Activated naive CD8-positive, alpha-beta T cell treated with anti-CD3 and anti-CD28 coated beads, Interleukin-2, amount 50 U/mL, for 24 hours (primary cell): ENCODE results near the gene F2RL1.
"Not testable (repeated sequence)": the region's sequence is repeated elsewhere in the genome, so short reads cannot be mapped to it uniquely, and the experiment has no call there.

Experiments
- ATAC-seq: fragments of 150-1000 bp; cut with Tn5 transposase; one replicate; pipeline ENCODE4 v1.10.0; 2021
- DNase-seq: peaks from one replicate; pipeline ENCODE4 v3.0.0; 2021
- H3K27ac Mint-ChIP-seq: one replicate; pipeline ENCODE4 v1.8.0; 2021; ENCODE audit warnings: mild to moderate bottlenecking, mixed read lengths
- H3K27me3 Mint-ChIP-seq: one replicate; pipeline ENCODE4 v1.8.0; 2021; ENCODE audit warnings: mixed read lengths
- H3K36me3 Mint-ChIP-seq: one replicate; pipeline ENCODE4 v1.8.0; 2021; ENCODE audit warnings: low read depth, mixed read lengths
- H3K4me1 Mint-ChIP-seq: one replicate; pipeline ENCODE4 v1.8.0; 2021; ENCODE audit warnings: mixed read lengths
- H3K4me3 Mint-ChIP-seq: one replicate; pipeline ENCODE4 v1.8.0; 2021; ENCODE audit warnings: mild to moderate bottlenecking, moderate library complexity, mixed read lengths
- H3K9me3 Mint-ChIP-seq: one replicate; pipeline ENCODE4 v1.8.0; 2021; ENCODE audit warnings: mixed read lengths

The F2RL1 gene

GRCh38 chr5:76816110-76816831 is 2.6 kb upstream of the F2RL1 start:
- DNase-seq (no peak), ATAC-seq (no peak)
- Mint-ChIP-seq H3K4me3 (no peak overlapping the region), H3K4me1 (peaks cover 9% of the 10 kb centered on the region), H3K36me3 (no peaks in the 10 kb centered on the region), H3K27me3 (peaks cover 38% of the 10 kb centered on the region), H3K27ac (no peak overlapping the region), H3K9me3 (no peaks in the 10 kb centered on the region)

- no peak overlapping the region for H3K27ac Mint-ChIP-seq
- no peaks in the 10 kb centered on the region for H3K9me3 Mint-ChIP-seq
- peaks cover 9% of the 10 kb centered on the region for H3K4me1 Mint-ChIP-seq
- no peaks in the 10 kb centered on the region for H3K36me3 Mint-ChIP-seq
- ATAC-seq (peak; percentile 6), DNase-seq (no peak)
- H3K27me3 Mint-ChIP-seq, result peaks cover 38% of the 10 kb centered on the region
- H3K4me3 Mint-ChIP-seq, result peak overlapping the region; percentile 48
Measured at GRCh38 chr5:76819851-76820525, 1.2 kb downstream of the F2RL1 start.

- no peak overlapping the region for H3K4me3 Mint-ChIP-seq
- DNase-seq (no peak), ATAC-seq (no peak)
- H3K27me3 Mint-ChIP-seq, result peaks cover 38% of the 10 kb centered on the region
- no peaks in the 10 kb centered on the region for H3K9me3 Mint-ChIP-seq
- no peak overlapping the region for H3K27ac Mint-ChIP-seq
- peaks cover 9% of the 10 kb centered on the region for H3K4me1 Mint-ChIP-seq
- H3K36me3 Mint-ChIP-seq, result no peaks in the 10 kb centered on the region
Measured at GRCh38 chr5:76820526-76820890, 1.7 kb downstream of the F2RL1 start.

GRCh38 chr5:76821136-76821535 is 2.3 kb downstream of the F2RL1 start:
- H3K36me3 Mint-ChIP-seq, result no peaks in the 10 kb centered on the region

GRCh38 chr5:76822105-76822731 is 3.4 kb downstream of the F2RL1 start:
- not testable (repeated sequence) for H3K9me3 Mint-ChIP-seq, H3K4me1 Mint-ChIP-seq, DNase-seq, H3K4me3 Mint-ChIP-seq, H3K27ac Mint-ChIP-seq, H3K36me3 Mint-ChIP-seq, ATAC-seq
- peaks cover 26% of the 10 kb centered on the region for H3K27me3 Mint-ChIP-seq

More at GRCh38 chr5:76821136-76821535, 2.3 kb downstream of the F2RL1 start:
- Mint-ChIP-seq H3K4me1 (peaks cover 9% of the 10 kb centered on the region), H3K27ac (no peak overlapping the region), H3K27me3 (peaks cover 36% of the 10 kb centered on the region), H3K9me3 (no peaks in the 10 kb centered on the region), H3K4me3 (no peak overlapping the region)
- no peak for ATAC-seq
- DNase-seq, result no peak

- H3K4me1 Mint-ChIP-seq, result peaks cover 11% of the 10 kb centered on the region
- H3K36me3 Mint-ChIP-seq, H3K27ac Mint-ChIP-seq, ATAC-seq, H3K4me3 Mint-ChIP-seq, H3K9me3 Mint-ChIP-seq, H3K27me3 Mint-ChIP-seq, DNase-seq: not testable (repeated sequence)
Measured at GRCh38 chr5:76826416-76826815, 7.6 kb downstream of the F2RL1 start.

GRCh38 chr5:76831110-76831452 is 12.3 kb downstream of the F2RL1 start:
- Mint-ChIP-seq H3K27me3 (no peaks in the 10 kb centered on the region), H3K9me3 (no peaks in the 10 kb centered on the region), H3K27ac (no peak overlapping the region), H3K4me1 (peaks cover 13% of the 10 kb centered on the region), H3K4me3 (no peak overlapping the region), H3K36me3 (no peaks in the 10 kb centered on the region)
- DNase-seq (peak; percentile 15), ATAC-seq (peak; percentile 82)

GRCh38 chr5:76836181-76836580 is 17.4 kb downstream of the F2RL1 start:
- H3K27ac Mint-ChIP-seq, result no peak overlapping the region
- H3K27me3 Mint-ChIP-seq, result no peaks in the 10 kb centered on the region
- no peaks in the 10 kb centered on the region for H3K9me3 Mint-ChIP-seq
- DNase-seq (no peak), ATAC-seq (no peak)
- peaks cover 2% of the 10 kb centered on the region for H3K36me3 Mint-ChIP-seq
- no peak overlapping the region for H3K4me3 Mint-ChIP-seq
- peaks cover 9% of the 10 kb centered on the region for H3K4me1 Mint-ChIP-seq

GRCh38 chr5:76836585-76836984 is 17.8 kb downstream of the F2RL1 start:
- Mint-ChIP-seq H3K4me3 (no peak overlapping the region), H3K27me3 (no peaks in the 10 kb centered on the region), H3K4me1 (peaks cover 7% of the 10 kb centered on the region), H3K36me3 (peaks cover 2% of the 10 kb centered on the region), H3K9me3 (no peaks in the 10 kb centered on the region), H3K27ac (no peak overlapping the region)
- DNase-seq, result no peak
- ATAC-seq, result no peak

GRCh38 chr5:76838481-76839261 is 19.8 kb downstream of the F2RL1 start:
- H3K4me3 Mint-ChIP-seq, result no peak overlapping the region
- DNase-seq (no peak), ATAC-seq (no peak)
- no peaks in the 10 kb centered on the region for H3K9me3 Mint-ChIP-seq
- peaks cover 3% of the 10 kb centered on the region for H3K27me3 Mint-ChIP-seq
- peaks cover 5% of the 10 kb centered on the region for H3K4me1 Mint-ChIP-seq
- no peak overlapping the region for H3K27ac Mint-ChIP-seq
- peaks cover 2% of the 10 kb centered on the region for H3K36me3 Mint-ChIP-seq

- Mint-ChIP-seq H3K27me3 (peaks cover 3% of the 10 kb centered on the region), H3K36me3 (no peaks in the 10 kb centered on the region), H3K27ac (no peak overlapping the region), H3K9me3 (no peaks in the 10 kb centered on the region), H3K4me1 (peaks cover 5% of the 10 kb centered on the region), H3K4me3 (no peak overlapping the region)
- no peak for ATAC-seq
- no peak for DNase-seq
Measured at GRCh38 chr5:76841361-76841760, 22.5 kb downstream of the F2RL1 start.

GRCh38 chr5:76845890-76846289 is 27.1 kb downstream of the F2RL1 start:
- Mint-ChIP-seq H3K36me3 (no peaks in the 10 kb centered on the region), H3K4me1 (peaks cover 10% of the 10 kb centered on the region), H3K4me3 (no peak overlapping the region), H3K27me3 (peaks cover 3% of the 10 kb centered on the region), H3K9me3 (no peaks in the 10 kb centered on the region), H3K27ac (no peak overlapping the region)
- ATAC-seq (no peak), DNase-seq (no peak)

- H3K27ac Mint-ChIP-seq, result peak within 1 kb of the TSS; percentile 69
- DNase-seq (no peak), ATAC-seq (peak; percentile 78)
- peaks cover 18% of the 10 kb centered on the region for H3K4me1 Mint-ChIP-seq
- no peaks in the 10 kb centered on the region for H3K27me3 Mint-ChIP-seq
- no peaks in the 10 kb centered on the region for H3K36me3 Mint-ChIP-seq
- H3K9me3 Mint-ChIP-seq, result no peaks in the 10 kb centered on the region
- H3K4me3 Mint-ChIP-seq, result no peak within 1 kb of the TSS
Measured at GRCh38 chr5:76849419-76850291, 30.8 kb downstream of the F2RL1 start, which contains the start of gene S100Z. Gene S100Z (plus strand): TSS chr5:76850014. CDS start chr5:76875360, 25,346 bp downstream.
